Measurements from ENCODE around the gene GPR132.

DNA sequence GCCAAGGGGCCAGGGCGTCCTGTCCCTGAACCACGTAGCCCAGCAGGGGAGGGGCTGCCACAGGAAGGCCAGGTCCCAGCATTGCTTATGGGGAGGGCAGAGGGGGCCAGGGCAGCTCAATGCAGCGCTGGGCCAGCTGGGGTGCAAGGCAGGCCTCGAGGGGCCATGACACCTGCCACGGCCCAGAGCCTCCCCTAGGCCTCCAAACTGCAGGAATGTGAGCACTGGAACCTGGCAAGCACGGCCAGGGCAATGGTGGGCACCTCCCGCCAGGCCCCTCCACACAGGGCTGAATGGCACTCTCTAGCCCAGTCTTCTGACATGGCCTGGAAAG is 32.5 kb upstream of the GPR132 start:
- TF ChIP-seq ZNF749 (CRISPR knock-in tag; IDR thresholded peaks at IDR 0.05; ENCODE audit: borderline replicate concordance), result no peak
- no peak for TF ChIP-seq ZNF224 (CRISPR knock-in tag; IDR thresholded peaks at IDR 0.05)
- TF ChIP-seq GFI1 (CRISPR knock-in tag; IDR thresholded peaks at IDR 0.05; ENCODE audit: borderline replicate concordance), result no peak
- TF ChIP-seq CHD4 (IDR thresholded peaks at IDR 0.05; ENCODE audit: borderline replicate concordance, low read length), result no peak
- TF ChIP-seq, protein P1, sequence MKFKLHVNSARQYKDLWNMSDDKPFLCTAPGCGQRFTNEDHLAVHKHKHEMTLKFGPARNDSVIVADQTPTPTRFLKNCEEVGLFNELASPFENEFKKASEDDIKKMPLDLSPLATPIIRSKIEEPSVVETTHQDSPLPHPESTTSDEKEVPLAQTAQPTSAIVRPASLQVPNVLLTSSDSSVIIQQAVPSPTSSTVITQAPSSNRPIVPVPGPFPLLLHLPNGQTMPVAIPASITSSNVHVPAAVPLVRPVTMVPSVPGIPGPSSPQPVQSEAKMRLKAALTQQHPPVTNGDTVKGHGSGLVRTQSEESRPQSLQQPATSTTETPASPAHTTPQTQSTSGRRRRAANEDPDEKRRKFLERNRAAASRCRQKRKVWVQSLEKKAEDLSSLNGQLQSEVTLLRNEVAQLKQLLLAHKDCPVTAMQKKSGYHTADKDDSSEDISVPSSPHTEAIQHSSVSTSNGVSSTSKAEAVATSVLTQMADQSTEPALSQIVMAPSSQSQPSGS (CRISPR knock-in tag; IDR thresholded peaks at IDR 0.05), result no peak
- TF ChIP-seq, protein P2, sequence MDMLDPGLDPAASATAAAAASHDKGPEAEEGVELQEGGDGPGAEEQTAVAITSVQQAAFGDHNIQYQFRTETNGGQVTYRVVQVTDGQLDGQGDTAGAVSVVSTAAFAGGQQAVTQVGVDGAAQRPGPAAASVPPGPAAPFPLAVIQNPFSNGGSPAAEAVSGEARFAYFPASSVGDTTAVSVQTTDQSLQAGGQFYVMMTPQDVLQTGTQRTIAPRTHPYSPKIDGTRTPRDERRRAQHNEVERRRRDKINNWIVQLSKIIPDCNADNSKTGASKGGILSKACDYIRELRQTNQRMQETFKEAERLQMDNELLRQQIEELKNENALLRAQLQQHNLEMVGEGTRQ (IDR thresholded peaks at IDR 0.05; ENCODE audit: low read depth, low read length), result no peak
- TF ChIP-seq, protein P2 (CRISPR knock-in tag; IDR thresholded peaks at IDR 0.05; ENCODE audit: borderline replicate concordance), result no peak
- TF ChIP-seq POLR2AphosphoS5 (IDR thresholded peaks at IDR 0.05; ENCODE audit: low read depth, low read length), result no peak
- TF ChIP-seq, protein P3, sequence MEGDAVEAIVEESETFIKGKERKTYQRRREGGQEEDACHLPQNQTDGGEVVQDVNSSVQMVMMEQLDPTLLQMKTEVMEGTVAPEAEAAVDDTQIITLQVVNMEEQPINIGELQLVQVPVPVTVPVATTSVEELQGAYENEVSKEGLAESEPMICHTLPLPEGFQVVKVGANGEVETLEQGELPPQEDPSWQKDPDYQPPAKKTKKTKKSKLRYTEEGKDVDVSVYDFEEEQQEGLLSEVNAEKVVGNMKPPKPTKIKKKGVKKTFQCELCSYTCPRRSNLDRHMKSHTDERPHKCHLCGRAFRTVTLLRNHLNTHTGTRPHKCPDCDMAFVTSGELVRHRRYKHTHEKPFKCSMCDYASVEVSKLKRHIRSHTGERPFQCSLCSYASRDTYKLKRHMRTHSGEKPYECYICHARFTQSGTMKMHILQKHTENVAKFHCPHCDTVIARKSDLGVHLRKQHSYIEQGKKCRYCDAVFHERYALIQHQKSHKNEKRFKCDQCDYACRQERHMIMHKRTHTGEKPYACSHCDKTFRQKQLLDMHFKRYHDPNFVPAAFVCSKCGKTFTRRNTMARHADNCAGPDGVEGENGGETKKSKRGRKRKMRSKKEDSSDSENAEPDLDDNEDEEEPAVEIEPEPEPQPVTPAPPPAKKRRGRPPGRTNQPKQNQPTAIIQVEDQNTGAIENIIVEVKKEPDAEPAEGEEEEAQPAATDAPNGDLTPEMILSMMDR (CRISPR knock-in tag; IDR thresholded peaks at IDR 0.05), result no peak
- TF ChIP-seq ZNF776 (CRISPR knock-in tag; IDR thresholded peaks at IDR 0.05), result no peak
- TF ChIP-seq JUND (CRISPR knock-in tag; IDR thresholded peaks at IDR 0.05), result no peak
- no peak for TF ChIP-seq EZH2 (conservative IDR thresholded peaks at IDR 0.05; ENCODE audit: low read depth, low read length)
- no peak for TF ChIP-seq ZBTB8A (CRISPR knock-in tag; IDR thresholded peaks at IDR 0.05; ENCODE audit: borderline replicate concordance, low read depth)
- TF ChIP-seq, protein P4, sequence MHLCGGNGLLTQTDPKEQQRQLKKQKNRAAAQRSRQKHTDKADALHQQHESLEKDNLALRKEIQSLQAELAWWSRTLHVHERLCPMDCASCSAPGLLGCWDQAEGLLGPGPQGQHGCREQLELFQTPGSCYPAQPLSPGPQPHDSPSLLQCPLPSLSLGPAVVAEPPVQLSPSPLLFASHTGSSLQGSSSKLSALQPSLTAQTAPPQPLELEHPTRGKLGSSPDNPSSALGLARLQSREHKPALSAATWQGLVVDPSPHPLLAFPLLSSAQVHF (CRISPR knock-in tag; IDR thresholded peaks at IDR 0.05), result no peak

Measured in HepG2 (cell line).